Measurements from ENCODE around the gene CYB5R2.

The CYB5R2 gene

GRCh38 chr11:7635137-7635536 lies 38.2 kb downstream of the CYB5R2 start:
- Histone ChIP-seq H3K4me3 (ENCODE audit: low read length) (no peak overlapping the region), H3K27me3 (ENCODE audit: control insufficient read depth, insufficient read depth, low read length) (no peaks in the 10 kb centered on the region), H3K9me3 (replicated peaks; ENCODE audit: low read length) (no peaks in the 10 kb centered on the region), H3K9ac (ENCODE audit: low read depth, low read length) (no peak overlapping the region), H3K36me3 (ENCODE audit: insufficient read depth, low read length) (no peaks in the 10 kb centered on the region), H3K4me2 (ENCODE audit: low read length) (no peak overlapping the region), H3K4me1 (ENCODE audit: control insufficient read depth, insufficient read depth, low read length) (no peaks in the 10 kb centered on the region)

GRCh38 chr11:7632211-7632610 lies 41.1 kb downstream of the CYB5R2 start:
- H3K36me3 ChIP-seq (ENCODE audit: insufficient read depth, low read length): no peaks in the 10 kb centered on the region
- H3K4me2 ChIP-seq (ENCODE audit: low read length): no peak overlapping the region

GRCh38 chr11:7630002-7630401 lies 43.3 kb downstream of the CYB5R2 start:
- no peaks in the 10 kb centered on the region for H3K4me1 ChIP-seq (ENCODE audit: control insufficient read depth, insufficient read depth, low read length)
- no peaks in the 10 kb centered on the region for H3K27me3 ChIP-seq (ENCODE audit: control insufficient read depth, insufficient read depth, low read length)
- H3K9ac ChIP-seq (ENCODE audit: low read depth, low read length): no peak overlapping the region
- H3K9me3 ChIP-seq (replicated peaks; ENCODE audit: low read length): no peaks in the 10 kb centered on the region
- H3K36me3 ChIP-seq (ENCODE audit: insufficient read depth, low read length): no peaks in the 10 kb centered on the region
- H3K4me3 ChIP-seq (ENCODE audit: low read length): no peak overlapping the region
- H3K4me2 ChIP-seq (ENCODE audit: low read length): no peak overlapping the region

More at GRCh38 chr11:7632211-7632610, 41.1 kb downstream of the CYB5R2 start:
- Histone ChIP-seq H3K4me1 (ENCODE audit: control insufficient read depth, insufficient read depth, low read length) (no peaks in the 10 kb centered on the region), H3K9ac (ENCODE audit: low read depth, low read length) (no peak overlapping the region), H3K9me3 (replicated peaks; ENCODE audit: low read length) (no peaks in the 10 kb centered on the region), H3K4me3 (ENCODE audit: low read length) (no peak overlapping the region), H3K27me3 (ENCODE audit: control insufficient read depth, insufficient read depth, low read length) (no peaks in the 10 kb centered on the region)

- Histone ChIP-seq H3K27me3 (ENCODE audit: control insufficient read depth, insufficient read depth, low read length) (no peaks in the 10 kb centered on the region), H3K36me3 (ENCODE audit: insufficient read depth, low read length) (no peaks in the 10 kb centered on the region), H3K9ac (ENCODE audit: low read depth, low read length) (no peak overlapping the region), H3K4me3 (ENCODE audit: low read length) (no peak overlapping the region), H3K4me1 (ENCODE audit: control insufficient read depth, insufficient read depth, low read length) (no peaks in the 10 kb centered on the region), H3K9me3 (replicated peaks; ENCODE audit: low read length) (no peaks in the 10 kb centered on the region), H3K4me2 (ENCODE audit: low read length) (no peak overlapping the region)
Measured at GRCh38 chr11:7628660-7629059, 44.6 kb downstream of the CYB5R2 start.

GRCh38 chr11:7622721-7623120 lies 50.6 kb downstream of the CYB5R2 start:
- Histone ChIP-seq H3K4me2 (ENCODE audit: low read length) (no peak overlapping the region), H3K9me3 (replicated peaks; ENCODE audit: low read length) (no peaks in the 10 kb centered on the region), H3K4me3 (ENCODE audit: low read length) (no peak overlapping the region), H3K4me1 (ENCODE audit: control insufficient read depth, insufficient read depth, low read length) (no peaks in the 10 kb centered on the region), H3K36me3 (ENCODE audit: insufficient read depth, low read length) (no peaks in the 10 kb centered on the region), H3K27me3 (ENCODE audit: control insufficient read depth, insufficient read depth, low read length) (no peaks in the 10 kb centered on the region), H3K9ac (ENCODE audit: low read depth, low read length) (no peak overlapping the region)

- H3K27me3 ChIP-seq (ENCODE audit: control insufficient read depth, insufficient read depth, low read length): no peaks in the 10 kb centered on the region
- no peaks in the 10 kb centered on the region for H3K36me3 ChIP-seq (ENCODE audit: insufficient read depth, low read length)
Measured at GRCh38 chr11:7621554-7621953, 51.7 kb downstream of the CYB5R2 start.

GRCh38 chr11:7621090-7621489 lies 52.2 kb downstream of the CYB5R2 start:
- no peak overlapping the region for H3K4me3 ChIP-seq (ENCODE audit: low read length)
- no peaks in the 10 kb centered on the region for H3K4me1 ChIP-seq (ENCODE audit: control insufficient read depth, insufficient read depth, low read length)
- no peaks in the 10 kb centered on the region for H3K27me3 ChIP-seq (ENCODE audit: control insufficient read depth, insufficient read depth, low read length)
- H3K36me3 ChIP-seq (ENCODE audit: insufficient read depth, low read length): no peaks in the 10 kb centered on the region
- no peak overlapping the region for H3K9ac ChIP-seq (ENCODE audit: low read depth, low read length)
- no peaks in the 10 kb centered on the region for H3K9me3 ChIP-seq (replicated peaks; ENCODE audit: low read length)
- no peak overlapping the region for H3K4me2 ChIP-seq (ENCODE audit: low read length)

More at GRCh38 chr11:7621554-7621953, 51.7 kb downstream of the CYB5R2 start:
- H3K4me3 ChIP-seq (ENCODE audit: low read length): no peak overlapping the region
- H3K4me2 ChIP-seq (ENCODE audit: low read length): no peak overlapping the region
- no peak overlapping the region for H3K9ac ChIP-seq (ENCODE audit: low read depth, low read length)
- no peaks in the 10 kb centered on the region for H3K9me3 ChIP-seq (replicated peaks; ENCODE audit: low read length)
- no peaks in the 10 kb centered on the region for H3K4me1 ChIP-seq (ENCODE audit: control insufficient read depth, insufficient read depth, low read length)

GRCh38 chr11:7619322-7619721 lies 54.0 kb downstream of the CYB5R2 start:
- Histone ChIP-seq H3K4me2 (ENCODE audit: low read length) (no peak overlapping the region), H3K9me3 (replicated peaks; ENCODE audit: low read length) (no peaks in the 10 kb centered on the region), H3K27me3 (ENCODE audit: control insufficient read depth, insufficient read depth, low read length) (no peaks in the 10 kb centered on the region), H3K4me3 (ENCODE audit: low read length) (no peak overlapping the region), H3K9ac (ENCODE audit: low read depth, low read length) (no peak overlapping the region), H3K4me1 (ENCODE audit: control insufficient read depth, insufficient read depth, low read length) (no peaks in the 10 kb centered on the region), H3K36me3 (ENCODE audit: insufficient read depth, low read length) (no peaks in the 10 kb centered on the region)

- Histone ChIP-seq H3K36me3 (ENCODE audit: insufficient read depth, low read length) (no peaks in the 10 kb centered on the region), H3K9ac (ENCODE audit: low read depth, low read length) (no peak overlapping the region), H3K9me3 (replicated peaks; ENCODE audit: low read length) (no peaks in the 10 kb centered on the region), H3K27me3 (ENCODE audit: control insufficient read depth, insufficient read depth, low read length) (no peaks in the 10 kb centered on the region), H3K4me2 (ENCODE audit: low read length) (no peak overlapping the region), H3K4me1 (ENCODE audit: control insufficient read depth, insufficient read depth, low read length) (no peaks in the 10 kb centered on the region), H3K4me3 (ENCODE audit: low read length) (no peak overlapping the region)
Measured at GRCh38 chr11:7617032-7617431, 56.3 kb downstream of the CYB5R2 start.
